Endothelial cell of hepatic sinusoid (primary cell): ENCODE results near the gene TBL1XR1.

Experiments
- in situ Hi-C: cut with HindIII; loops from 2 replicates; pipeline ENCODE4 v1.10.0; 2017; ENCODE audit warnings: low sequenced_read_pairs

Gene TBL1XR1

DNA sequence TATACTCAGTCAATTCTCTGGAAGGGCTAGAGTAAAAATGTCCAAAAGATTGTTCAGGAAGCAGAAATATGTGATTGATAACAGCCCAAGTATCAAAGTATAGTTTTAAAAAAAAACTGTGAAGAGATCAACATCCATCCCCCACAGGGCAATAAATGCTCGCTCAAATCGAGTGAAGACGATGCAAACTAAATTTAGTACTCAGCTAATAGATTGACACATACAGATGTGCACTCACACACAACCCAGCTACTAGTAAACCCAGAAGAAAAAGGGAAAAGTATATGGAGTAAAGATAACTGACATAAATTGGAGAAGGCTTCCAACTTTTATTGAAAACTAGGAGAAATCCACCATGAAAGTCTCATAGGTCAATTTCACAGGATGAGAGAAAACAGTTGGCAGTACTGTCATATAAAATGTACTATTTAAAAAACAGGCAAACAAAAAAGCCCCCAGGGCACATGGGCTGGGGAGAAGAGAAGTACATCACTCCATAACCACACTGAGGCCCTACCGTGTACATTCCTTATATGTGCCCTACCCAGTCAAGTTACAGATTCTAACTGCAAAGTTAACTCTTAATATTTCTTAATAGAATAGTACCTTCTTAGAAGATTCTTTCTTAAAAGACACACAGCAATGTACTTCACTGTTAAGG lies 125.7 kb downstream of the TBL1XR1 start:
- in situ Hi-C loops: no loop called here

DNA sequence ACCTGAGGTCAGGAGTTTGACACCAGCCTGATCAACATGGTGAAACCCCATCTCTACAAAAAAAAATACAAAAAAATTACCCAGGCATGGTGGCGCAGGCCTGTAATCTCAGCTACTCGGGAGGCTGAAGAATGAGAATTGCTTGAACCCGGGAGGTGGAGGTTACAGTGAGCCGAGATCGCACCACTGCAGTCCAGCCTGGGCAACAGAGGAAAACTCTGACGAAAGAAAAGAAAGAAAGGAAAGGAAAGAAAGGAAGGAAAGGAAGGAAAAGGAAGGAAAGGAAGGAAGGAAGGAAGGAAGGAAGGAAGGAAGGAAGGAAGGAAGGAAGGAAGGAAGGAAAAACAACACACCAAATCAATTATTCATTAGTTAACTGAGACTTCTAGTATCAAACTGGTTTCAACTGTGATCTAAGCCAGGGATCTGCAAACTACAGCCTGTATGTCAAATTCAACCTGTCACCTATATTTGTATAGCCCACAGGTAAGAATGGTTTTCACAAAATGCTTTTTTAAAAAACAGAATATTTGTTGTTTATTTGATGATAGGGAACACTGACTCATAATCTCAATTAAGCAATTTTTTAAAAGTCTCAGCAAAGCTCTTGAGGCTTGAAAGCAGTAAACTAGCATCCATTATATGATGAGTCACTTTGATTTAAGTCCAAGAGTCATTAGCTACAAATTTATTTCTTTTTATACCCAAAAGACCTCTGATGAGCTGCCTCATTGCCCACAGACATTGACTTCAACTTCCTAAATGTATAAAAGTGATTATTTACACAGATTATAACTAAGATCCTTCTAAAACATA lies 127.6 kb downstream of the TBL1XR1 start:
- in situ Hi-C loops: no loop called here

DNA sequence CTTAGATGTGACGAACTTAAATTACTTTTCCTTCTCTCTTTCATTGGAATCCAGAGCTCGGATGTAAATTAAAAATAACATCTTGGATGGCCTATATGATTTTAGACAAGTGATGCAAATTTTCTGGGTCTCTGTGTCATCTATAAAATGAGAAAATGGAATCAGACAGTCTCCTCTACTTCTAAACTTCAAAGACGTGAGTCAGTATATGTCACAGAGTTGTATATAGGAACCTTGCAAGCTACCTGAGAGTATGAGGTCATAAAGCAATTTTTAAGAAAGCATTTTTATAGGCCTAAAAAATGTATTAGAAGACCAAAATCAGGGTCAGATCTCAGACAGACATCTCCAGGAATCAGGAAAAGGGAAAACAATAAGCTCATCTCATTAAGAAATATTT lies 128.3 kb downstream of the TBL1XR1 start:
- in situ Hi-C loops: no loop called here

DNA sequence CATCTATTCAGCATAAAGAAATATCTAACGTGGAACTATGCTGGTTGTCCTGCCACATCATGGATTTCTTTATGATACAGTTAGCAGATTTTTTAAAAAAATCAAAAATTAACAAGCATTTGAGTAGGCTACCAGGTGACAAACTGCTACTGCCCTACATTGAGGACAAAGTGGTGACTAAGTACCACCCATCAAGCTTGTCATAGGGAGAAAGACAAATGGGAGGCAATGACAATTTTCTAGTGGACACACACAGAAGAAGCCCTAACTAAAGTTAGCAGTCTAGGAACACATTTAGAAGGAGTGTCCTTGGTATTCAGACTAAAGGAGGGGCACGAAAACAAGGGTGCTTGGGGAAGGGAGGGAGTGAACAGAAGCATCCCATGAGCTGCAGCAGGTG lies 131.2 kb downstream of the TBL1XR1 start:
- in situ Hi-C loops: no loop called here

DNA sequence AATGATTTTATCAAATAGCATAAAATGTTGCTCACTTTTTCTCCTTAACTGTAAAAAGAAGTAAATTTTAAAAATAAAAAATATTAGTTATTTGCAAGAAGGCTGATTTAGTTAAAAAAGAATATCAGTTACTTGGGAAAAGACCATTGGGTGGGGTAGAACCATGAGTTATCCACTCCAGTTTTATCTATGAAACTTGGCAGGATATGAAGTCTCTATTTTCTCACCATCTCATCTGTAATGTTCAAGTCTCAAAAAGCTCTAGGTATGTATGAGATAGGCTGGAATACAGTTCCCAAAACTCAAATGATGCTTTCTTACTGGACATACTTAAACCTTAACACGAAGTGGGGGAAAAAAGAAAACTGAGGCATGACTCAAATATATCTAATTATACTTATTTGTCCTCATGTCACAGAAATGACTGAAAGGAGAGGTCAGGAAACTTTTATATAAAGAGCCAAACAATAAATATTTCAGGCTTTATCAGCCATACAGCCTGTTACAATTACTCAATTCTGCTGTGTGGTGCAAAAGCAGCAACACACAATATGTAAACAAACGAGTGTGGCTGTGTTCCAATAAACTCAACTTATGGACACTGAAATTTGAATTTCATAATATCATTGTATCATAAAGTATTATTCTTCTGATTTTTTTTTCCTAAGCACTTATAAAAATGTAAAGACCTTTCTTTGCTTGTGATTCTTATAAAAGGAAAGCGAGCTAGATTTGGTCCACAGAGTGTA lies 131.8 kb downstream of the TBL1XR1 start:
- in situ Hi-C loops: no loop called here

DNA sequence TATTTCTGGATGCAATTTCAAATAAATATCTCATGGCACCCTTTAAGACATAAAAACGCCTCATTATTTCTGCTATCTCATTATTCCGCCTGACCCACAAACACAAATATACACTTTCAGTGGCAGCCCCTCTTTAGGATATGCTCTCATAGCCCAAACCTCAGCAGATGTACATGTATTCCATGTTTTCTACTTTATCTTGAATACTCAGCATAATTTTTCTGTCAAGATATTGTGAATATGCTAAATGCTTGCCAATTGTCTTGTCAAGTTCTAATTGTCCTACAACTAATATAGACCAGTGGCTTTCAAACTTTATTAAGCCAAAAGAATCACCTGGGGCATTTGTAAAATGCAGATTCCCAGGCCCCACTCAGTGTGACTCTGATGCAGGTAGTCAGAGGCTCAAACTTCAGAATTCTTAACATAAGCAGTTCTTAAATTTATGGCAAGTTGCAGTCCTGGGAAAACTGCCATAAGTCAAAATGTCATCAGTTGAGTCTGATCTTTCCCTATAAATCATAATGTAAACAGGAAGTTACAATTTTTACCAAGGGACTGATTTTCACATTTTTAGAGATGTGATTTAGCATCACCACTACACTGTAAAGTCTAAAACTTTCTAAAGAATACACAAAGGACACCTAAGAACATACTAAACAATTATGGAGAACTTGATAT lies 135.1 kb downstream of the TBL1XR1 start:
- in situ Hi-C loops: no loop called here

DNA sequence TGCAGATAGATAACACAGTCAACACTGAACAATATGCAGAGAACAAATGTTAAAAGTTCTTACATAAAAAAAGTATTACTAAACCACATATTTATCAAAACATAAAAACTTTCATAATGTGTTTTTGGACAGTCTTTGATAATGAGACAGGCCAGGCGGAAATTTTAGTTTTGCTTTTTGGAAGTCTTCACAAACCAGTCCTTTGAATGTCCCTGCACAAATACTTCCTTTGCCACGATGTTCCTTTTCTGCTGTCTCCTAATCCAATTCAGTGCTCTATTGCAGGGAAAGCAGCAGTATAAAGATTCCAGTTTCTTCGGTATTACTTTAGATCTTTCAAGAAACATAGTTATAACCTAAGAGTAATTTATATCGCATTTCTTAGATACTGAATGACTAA lies 135.9 kb downstream of the TBL1XR1 start:
- in situ Hi-C loops: no loop called here

DNA sequence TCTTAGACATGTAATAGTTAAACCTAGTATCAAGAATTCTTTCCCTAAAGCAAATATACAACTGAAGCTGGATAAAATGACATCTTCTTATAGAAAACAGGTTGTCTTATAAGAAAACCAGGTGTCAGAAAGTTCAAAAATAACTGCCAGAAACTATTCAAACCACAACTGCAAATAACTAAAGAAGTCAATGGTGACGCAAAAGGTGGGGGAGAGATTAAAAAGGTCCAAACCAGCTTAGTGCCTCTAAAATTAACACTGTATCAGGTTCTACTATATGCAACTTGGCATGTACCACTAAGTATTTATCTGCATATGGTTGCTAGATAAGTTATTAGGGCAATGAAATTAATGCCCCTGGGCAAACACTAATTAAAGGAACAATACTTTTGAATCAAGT lies 136.8 kb downstream of the TBL1XR1 start:
- in situ Hi-C loops: no loop called here

DNA sequence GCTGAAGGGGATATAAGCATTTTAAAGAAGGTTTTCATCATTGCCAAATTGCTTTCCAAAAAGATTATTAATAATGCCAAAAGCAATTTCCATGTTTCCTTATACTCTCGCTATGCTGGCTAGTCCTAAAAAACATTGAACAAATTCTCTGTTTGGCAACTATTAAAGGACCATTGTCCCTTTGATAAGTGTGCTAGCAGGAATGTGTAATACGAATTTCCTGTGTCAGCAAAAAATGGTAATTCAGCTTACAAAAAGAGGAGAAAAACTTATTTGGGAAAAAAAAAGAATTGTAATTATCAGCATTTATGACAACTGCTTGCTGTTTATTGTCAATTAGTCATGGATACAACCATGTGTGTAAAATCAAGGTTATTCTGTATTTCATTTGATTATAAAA lies 138.6 kb downstream of the TBL1XR1 start:
- in situ Hi-C loops: no loop called here

DNA sequence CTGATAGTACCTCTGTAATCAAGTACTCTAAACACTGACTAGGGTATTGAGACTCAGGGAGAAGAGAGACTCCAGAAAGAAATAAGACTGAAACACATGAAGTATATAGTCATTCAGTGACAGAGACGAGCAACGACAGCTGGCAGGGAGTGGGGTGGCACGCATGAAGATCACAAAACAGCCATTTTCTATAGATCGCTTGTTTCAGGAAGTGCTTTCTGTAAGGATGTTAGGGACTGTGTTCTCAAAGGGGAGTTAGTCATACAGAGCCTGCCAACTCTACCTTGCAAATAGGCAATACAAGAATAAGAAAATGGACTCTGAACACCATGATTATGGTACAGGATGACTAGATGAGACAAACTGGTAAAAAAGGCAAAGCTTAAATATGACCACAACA lies 139.5 kb downstream of the TBL1XR1 start:
- in situ Hi-C loops: no loop called here

DNA sequence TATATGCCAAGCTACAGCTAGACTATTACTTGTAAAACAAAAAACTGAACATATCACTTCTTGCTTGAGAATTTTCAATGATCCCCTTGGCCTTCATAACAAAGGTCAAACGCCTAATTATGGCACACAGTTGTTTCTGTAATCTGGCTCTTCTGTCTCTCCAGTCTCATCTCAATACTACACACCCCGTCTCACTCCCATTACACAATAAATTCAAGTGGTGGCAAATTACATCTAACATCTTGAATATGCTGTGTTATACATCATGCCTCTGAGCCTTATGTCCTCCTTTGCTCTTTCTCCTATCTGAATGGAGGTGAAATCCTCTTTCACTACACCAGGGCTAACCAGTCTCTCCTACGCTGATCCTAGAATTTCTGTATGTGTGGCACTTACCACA lies 140.4 kb downstream of the TBL1XR1 start:
- in situ Hi-C loops: no loop called here

DNA sequence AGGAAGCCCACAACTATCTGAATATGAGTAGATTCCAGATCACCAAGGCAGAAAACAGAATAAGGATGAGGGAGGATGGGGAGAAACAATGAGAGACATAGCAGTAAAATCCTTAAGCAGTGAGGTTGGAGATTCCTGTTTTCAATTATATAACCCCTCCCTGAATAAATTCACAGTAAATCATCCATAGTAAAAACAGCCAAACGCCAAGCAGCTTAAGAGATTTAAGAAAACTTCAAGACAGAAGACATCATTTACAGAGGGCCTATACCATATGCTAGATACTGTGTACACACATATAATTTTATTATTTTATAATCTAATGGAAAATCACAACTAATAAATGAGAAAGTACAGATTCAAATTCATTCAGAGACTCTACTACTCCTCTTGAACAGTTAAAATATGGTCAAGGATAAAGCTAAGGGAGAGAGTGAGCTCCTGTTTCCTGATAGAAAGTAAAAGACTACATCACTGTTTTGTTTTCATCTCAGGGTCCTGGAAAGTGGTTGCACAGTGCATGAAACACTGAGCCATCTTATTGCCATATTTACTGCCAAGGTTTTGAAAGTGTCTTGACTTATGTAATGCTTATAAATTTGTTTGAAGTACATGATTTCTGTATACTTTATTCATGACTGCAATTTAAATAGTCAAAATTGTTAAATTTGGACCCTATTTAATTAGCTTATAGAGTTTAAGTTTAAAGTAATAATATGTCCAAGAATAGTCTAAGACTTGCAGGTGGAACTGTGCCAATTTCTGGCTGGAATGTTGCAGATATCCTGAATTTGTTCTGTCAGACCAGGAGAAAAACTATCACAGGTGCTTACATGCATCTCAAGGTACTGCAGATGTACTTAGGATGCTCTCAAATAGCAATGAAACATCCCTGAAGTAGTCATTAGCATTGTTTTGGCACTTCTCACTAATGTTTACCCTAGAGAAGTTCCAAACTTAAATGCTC lies 141.4 kb downstream of the TBL1XR1 start:
- in situ Hi-C loops: no loop called here

DNA sequence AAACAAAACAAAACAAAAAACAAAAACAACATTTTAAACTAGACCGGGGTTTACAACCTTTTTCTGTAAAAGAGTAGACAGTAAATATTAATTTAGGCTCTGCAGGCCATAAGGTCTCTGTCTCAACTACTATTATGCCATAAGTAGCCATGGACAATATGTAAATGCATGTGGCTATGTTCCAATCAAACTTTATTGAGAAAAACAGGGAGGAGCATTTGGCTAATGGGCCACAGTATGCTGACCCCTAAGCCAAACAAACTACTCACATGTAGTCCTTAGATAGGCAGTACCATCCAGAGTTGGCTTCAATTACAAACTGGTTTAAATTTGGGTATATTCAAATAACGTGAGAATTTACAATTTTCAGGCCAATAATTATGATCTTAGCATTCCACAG lies 144.2 kb downstream of the TBL1XR1 start:
- in situ Hi-C loops: no loop called here

DNA sequence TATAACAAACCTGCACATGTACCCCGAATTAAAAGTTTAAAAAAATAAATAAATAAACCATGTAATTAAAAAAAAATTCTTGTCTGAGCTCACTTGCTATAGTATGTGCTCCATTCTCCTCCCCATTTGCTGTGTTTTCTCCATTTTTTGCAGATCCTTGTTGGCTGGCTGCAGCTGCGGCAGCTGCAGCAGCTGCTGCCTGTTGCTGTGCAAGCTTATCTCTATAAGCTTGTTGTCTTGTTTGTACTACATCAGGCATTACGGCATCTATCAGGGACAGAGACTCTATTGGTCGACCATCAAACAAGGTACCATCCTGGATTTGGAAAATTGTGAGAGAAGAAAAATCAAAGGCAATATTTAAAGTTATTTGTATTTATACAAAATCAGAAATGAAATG lies 145.9 kb downstream of the TBL1XR1 start:
- in situ Hi-C loops: no loop called here

DNA sequence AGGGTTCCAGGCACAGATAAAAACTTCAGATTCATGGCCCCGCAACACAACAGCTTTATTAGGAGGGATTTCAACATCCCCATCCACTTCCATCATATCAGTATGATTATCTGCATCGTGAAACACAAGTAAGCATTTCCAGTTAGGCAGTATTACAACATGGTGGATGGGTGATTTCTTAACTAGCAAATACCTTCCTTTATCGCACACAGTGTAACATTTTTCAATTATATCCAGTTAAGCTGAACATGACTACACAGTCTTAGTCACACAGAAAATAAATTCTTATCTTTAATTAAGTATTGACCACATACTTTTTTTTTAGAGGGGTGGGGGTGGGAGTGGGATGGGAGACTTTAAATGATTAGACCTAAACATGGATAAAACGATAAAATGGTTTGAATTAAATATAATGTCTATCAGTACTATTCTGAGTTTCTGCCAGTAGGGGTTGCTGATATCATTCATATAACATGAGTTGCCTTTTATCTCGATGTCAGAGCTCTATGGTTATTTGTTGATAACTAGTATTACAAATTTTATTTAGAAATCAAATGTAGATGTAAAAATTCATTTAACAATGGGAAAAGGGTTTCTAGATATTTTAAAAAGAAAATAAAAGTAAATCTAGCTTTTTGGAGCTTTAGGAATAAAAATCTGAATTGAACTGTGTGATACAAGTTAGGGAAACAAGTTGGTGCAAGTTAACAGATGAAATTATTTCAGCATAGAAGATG lies 146.6 kb downstream of the TBL1XR1 start:
- in situ Hi-C loops: no loop called here

DNA sequence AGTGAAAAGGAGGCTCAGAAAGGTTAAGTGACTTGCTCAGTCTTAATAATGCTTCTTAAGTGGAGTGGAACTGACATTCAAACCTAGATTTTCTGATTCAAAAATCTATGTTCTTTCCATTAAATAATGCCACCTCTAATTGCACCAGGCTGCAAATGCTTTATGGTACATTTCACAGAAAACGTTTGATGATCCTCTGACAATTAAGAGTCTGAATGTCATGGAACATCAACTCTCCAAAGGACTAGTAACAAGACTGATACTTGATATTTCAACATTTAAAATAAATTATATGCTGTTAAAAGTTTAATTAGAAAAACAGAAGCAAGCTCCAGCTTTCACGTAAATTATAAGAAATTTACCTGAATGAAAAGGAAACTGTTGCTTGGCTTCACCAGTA lies 151.5 kb downstream of the TBL1XR1 start:
- in situ Hi-C loops: no loop called here

DNA sequence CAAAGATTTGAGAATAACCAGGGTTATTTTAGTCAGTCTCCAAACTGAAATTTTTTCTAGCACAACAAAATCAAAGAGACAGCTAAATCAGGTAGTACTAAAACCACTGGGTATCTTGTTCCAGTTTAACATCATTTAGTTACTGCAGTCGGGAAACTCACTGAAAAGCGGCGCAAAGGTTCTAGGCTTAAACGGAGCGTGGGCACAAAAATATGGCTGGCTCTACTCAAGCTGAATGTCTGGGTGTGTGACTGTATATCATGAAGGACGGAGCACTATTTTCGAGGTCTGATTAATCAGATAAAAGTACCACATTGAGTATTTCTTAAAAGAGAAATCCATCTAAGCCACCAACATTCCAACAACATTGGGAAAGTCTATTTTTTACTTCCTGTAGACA lies 152.1 kb downstream of the TBL1XR1 start:
- in situ Hi-C loops: no loop called here

DNA sequence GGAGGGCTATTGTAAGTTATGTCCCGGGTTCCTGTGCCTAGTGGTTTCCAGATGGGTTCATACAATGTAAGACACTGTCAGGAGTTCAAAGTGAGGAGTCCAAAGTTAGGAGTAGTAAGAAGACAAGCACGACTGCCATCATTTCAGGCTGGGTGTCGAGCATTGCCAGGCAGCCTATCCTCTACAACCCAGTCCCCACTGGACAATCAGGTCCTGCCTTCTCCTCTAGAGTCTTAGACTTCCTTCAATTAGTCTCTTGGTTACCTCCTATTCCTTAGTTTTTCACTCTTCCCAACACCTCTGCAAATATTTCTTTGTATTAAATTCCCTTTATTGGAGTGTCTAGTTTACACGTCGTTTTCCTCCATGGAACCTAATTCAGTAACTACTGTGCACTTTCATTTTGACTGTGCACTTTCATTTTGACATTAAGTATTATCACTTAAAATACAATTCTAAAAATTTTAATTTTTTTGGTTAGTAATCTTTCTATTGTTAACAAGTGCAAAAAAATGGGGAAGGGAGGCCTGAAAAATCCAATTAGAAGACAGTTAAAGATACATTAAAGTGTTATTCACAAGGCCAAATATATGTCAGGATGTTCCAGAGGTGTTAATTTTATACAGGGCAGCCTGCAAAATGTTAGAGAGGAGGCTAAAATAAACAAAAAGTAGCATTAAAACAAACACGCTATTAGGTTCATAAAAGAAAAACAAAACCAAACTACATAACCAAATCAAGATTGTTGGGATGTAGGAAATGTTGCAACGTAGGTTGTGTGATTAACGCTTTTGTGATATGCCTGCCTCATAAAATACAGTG lies 155.3 kb downstream of the TBL1XR1 start:
- in situ Hi-C loops: no loop called here
